ENCODE data around the gene FLII. TPM values are rescaled to one million over a fixed set of nuclear protein-coding genes. Genes with fewer than 3 reads are reported as not detected.

FLII gene
- total RNA-seq, 1 donor from 2014 or later, result 183 TPM

GRCh38 chr17:18227635-18228034, 30.9 kb downstream of the FLII start:
- Mint-ChIP-seq H3K4me1 (peaks cover 68% of the 10 kb centered on the region), H3K4me3 (peak overlapping the region; percentile 96), H3K36me3 (ENCODE audit: low read depth) (no peaks in the 10 kb centered on the region), H3K27ac (ENCODE audit: unreplicated experiment) (no peak overlapping the region), H3K27me3 (ENCODE audit: low read depth) (no peaks in the 10 kb centered on the region), H3K9me3 (no peaks in the 10 kb centered on the region)
- DNase-seq (ENCODE audit: low read depth, low spot score), result no peak
- TF ChIP-seq CTCF (conservative IDR thresholded peaks at IDR 0.05), result no peak

DNA sequence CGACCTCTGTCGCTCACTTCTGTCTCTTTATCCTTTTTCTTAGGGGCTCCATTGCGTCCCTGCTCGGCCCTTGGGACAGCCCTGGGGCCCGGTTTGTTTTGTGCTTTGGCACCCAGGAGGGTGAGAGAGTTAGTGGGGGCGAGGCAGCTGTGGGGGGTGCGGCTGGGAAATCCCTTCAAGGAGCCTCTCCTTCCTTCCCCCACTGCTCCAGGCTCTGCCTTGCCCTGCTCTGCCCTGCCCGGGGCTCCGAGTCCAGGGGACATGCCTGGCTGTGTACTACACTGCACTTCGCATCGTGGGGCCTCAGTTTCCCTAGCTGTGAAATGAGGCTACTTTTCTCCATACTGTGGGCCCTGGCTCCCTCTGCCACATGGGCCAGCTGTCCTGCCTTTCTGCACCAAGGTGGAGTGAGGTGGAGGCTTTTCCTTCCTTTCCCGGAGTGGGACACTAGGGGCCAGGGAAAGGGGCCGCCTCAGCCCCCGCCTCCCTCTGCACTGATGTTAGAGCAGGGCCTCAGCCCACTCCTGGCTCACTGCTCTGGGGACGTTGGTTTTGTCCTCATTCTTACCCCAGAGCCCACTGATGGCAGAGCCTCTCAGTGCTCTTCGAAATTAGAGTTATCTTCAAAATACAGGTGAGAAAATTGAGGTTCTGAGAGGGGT, 32.1 kb downstream of the FLII start:
- H3K9me3 Mint-ChIP-seq, result no peaks in the 10 kb centered on the region
- no peak for DNase-seq (ENCODE audit: low read depth, low spot score)
- H3K27me3 Mint-ChIP-seq (ENCODE audit: low read depth), result no peaks in the 10 kb centered on the region
- no peak for TF ChIP-seq CTCF (conservative IDR thresholded peaks at IDR 0.05)
- peaks cover 63% of the 10 kb centered on the region for H3K4me1 Mint-ChIP-seq
- H3K4me3 Mint-ChIP-seq, result peak overlapping the region; percentile 96
- H3K27ac Mint-ChIP-seq (ENCODE audit: unreplicated experiment), result peak overlapping the region; percentile 94
- no peaks in the 10 kb centered on the region for H3K36me3 Mint-ChIP-seq (ENCODE audit: low read depth)

GRCh38 chr17:18225642-18226283, 32.8 kb downstream of the FLII start:
- TF ChIP-seq CTCF (conservative IDR thresholded peaks at IDR 0.05), result no peak
- Mint-ChIP-seq H3K36me3 (ENCODE audit: low read depth) (no peaks in the 10 kb centered on the region), H3K4me3 (peak overlapping the region; percentile 96)

DNA sequence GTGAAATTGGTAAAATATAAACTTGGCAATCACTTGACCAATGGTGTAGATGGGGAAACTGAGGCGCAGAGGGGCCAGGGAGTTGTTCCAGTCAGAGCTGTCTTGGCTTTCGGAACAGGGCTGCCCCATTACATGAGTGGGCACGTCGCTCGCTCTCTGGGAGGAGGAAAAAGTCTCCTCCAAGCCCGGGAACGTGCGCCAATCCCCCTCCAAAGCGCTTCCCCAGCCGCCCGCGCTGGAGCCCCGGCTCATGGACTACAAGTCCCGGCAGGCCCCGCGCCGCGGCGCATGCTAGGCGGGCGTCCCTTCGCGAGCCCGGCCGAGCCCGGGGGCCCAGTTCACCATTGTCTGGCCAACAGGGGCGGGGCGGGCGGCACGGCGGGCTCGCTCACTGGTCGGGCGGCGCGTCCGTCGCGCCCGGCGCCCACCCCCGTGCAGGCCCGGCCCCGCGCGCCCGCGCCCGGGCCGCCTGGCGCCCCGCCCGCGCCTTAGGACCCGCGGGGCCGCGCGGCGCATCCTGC, 33.4 kb downstream of the FLII start, which contains the start of gene LLGL1:
Gene LLGL1, plus strand, starts transcription at position 515 of the 521 bp plus-strand sequence. CDS start 48 bp downstream, outside the sequence.
- Mint-ChIP-seq H3K4me1 (peaks cover 51% of the 10 kb centered on the region), H3K9me3 (no peaks in the 10 kb centered on the region), H3K4me3 (peak within 1 kb of the TSS; percentile 96), H3K27me3 (ENCODE audit: low read depth) (no peaks in the 10 kb centered on the region), H3K27ac (ENCODE audit: unreplicated experiment) (peak within 1 kb of the TSS; percentile 100), H3K36me3 (ENCODE audit: low read depth) (no peaks in the 10 kb centered on the region)
- DNase-seq (ENCODE audit: low read depth, low spot score), result peak; percentile 96
- TF ChIP-seq CTCF (conservative IDR thresholded peaks at IDR 0.05), result no peak

More at GRCh38 chr17:18225642-18226283, 32.8 kb downstream of the FLII start:
- Mint-ChIP-seq H3K9me3 (no peaks in the 10 kb centered on the region), H3K4me1 (peaks cover 57% of the 10 kb centered on the region), H3K27me3 (ENCODE audit: low read depth) (no peaks in the 10 kb centered on the region), H3K27ac (ENCODE audit: unreplicated experiment) (peak overlapping the region; percentile 94)
- DNase-seq (ENCODE audit: low read depth, low spot score), result peak; percentile 21

GRCh38 chr17:18224387-18225120, 34.0 kb downstream of the FLII start:
- H3K27me3 Mint-ChIP-seq (ENCODE audit: low read depth), result no peaks in the 10 kb centered on the region
- no peaks in the 10 kb centered on the region for H3K36me3 Mint-ChIP-seq (ENCODE audit: low read depth)
- H3K9me3 Mint-ChIP-seq, result no peaks in the 10 kb centered on the region
- H3K4me3 Mint-ChIP-seq, result peak overlapping the region; percentile 96
- peak; percentile 54 for DNase-seq (ENCODE audit: low read depth, low spot score)
- TF ChIP-seq CTCF (conservative IDR thresholded peaks at IDR 0.05), result no peak
- peak overlapping the region; percentile 100 for H3K27ac Mint-ChIP-seq (ENCODE audit: unreplicated experiment)
- H3K4me1 Mint-ChIP-seq, result peaks cover 47% of the 10 kb centered on the region
